Measurements from ENCODE around the gene GART.
A peak's percentile ranks its signal among the peaks of the same experiment; 100 is the strongest.
"Not testable (repeated sequence)": the region's sequence is repeated elsewhere in the genome, so short reads cannot be mapped to it uniquely, and the experiment has no call there.

The GART gene

GRCh38 chr21:33511639-33512038 lies 30.3 kb downstream of the GART start:
- no peak for DNase-seq

GRCh38 chr21:33510826-33511225 lies 31.1 kb downstream of the GART start:
- DNase-seq, result no peak

GRCh38 chr21:33507003-33507402 lies 34.9 kb downstream of the GART start:
- DNase-seq, result not testable (repeated sequence)

- DNase-seq, result no peak
These were observed 36.1 kb downstream of the GART start for GRCh38 chr21:33505833-33506232.

- DNase-seq, result no peak
These were observed 45.6 kb downstream of the GART start for GRCh38 chr21:33496345-33496744.

- DNase-seq, result no peak
These were observed 46.2 kb downstream of the GART start for GRCh38 chr21:33495743-33496142.

- no peak for DNase-seq
These were observed 48.2 kb downstream of the GART start for GRCh38 chr21:33493756-33494155.

- DNase-seq, result no peak
These were observed 49.3 kb downstream of the GART start for GRCh38 chr21:33492571-33492970.

- DNase-seq, result peak; percentile 94
These were observed 50.4 kb downstream of the GART start, which contains the start of gene DNAJC28 for GRCh38 chr21:33491373-33492102. TSS of gene DNAJC28 (minus strand) at chr21:33491716. CDS start at chr21:33489393, 2,323 bp downstream.

- no peak for DNase-seq
These were observed 50.9 kb downstream of the GART start for GRCh38 chr21:33490991-33491372.

GRCh38 chr21:33488936-33489335 lies 53.0 kb downstream of the GART start:
- DNase-seq, result no peak

- DNase-seq, result no peak
These were observed 53.9 kb downstream of the GART start for GRCh38 chr21:33487996-33488395.

- no peak for DNase-seq
These were observed 60.5 kb downstream of the GART start for GRCh38 chr21:33481314-33481943.

- no peak for DNase-seq
These were observed 61.3 kb downstream of the GART start for GRCh38 chr21:33480481-33481103.

GRCh38 chr21:33479679-33480480 lies 62.0 kb downstream of the GART start, which contains the start of gene TMEM50B:
TSS of gene TMEM50B (minus strand) at chr21:33479974. CDS start at chr21:33468885, 11,089 bp downstream.
- DNase-seq, result peak; percentile 95

- DNase-seq, result peak; percentile 44
These were observed 62.8 kb downstream of the GART start for GRCh38 chr21:33478935-33479678.

GRCh38 chr21:33478182-33478581 lies 63.7 kb downstream of the GART start:
- no peak for DNase-seq

GRCh38 chr21:33477066-33477465 lies 64.9 kb downstream of the GART start:
- DNase-seq, result no peak

GRCh38 chr21:33473344-33473743 lies 68.6 kb downstream of the GART start:
- no peak for DNase-seq

- DNase-seq, result no peak
These were observed 71.2 kb downstream of the GART start for GRCh38 chr21:33470701-33471100.

- not testable (repeated sequence) for DNase-seq
These were observed 72.7 kb downstream of the GART start for GRCh38 chr21:33469183-33469582.

GRCh38 chr21:33461538-33462250 lies 80.2 kb downstream of the GART start:
- no peak for DNase-seq

Data from stimulated activated CD4-positive, alpha-beta T cell treated with anti-CD3 and anti-CD28 coated beads, Interleukin-4, amount 100 ng/mL, for 1 hour (primary cell).